ENCODE results near the gene KDM1B. TPM values are rescaled to one million over a fixed set of nuclear protein-coding genes. Genes with fewer than 3 reads are reported as not detected.

Gene KDM1B
- total and polyA plus RNA-seq, 2 donors: 9.4 to 14.1 TPM

DNA sequence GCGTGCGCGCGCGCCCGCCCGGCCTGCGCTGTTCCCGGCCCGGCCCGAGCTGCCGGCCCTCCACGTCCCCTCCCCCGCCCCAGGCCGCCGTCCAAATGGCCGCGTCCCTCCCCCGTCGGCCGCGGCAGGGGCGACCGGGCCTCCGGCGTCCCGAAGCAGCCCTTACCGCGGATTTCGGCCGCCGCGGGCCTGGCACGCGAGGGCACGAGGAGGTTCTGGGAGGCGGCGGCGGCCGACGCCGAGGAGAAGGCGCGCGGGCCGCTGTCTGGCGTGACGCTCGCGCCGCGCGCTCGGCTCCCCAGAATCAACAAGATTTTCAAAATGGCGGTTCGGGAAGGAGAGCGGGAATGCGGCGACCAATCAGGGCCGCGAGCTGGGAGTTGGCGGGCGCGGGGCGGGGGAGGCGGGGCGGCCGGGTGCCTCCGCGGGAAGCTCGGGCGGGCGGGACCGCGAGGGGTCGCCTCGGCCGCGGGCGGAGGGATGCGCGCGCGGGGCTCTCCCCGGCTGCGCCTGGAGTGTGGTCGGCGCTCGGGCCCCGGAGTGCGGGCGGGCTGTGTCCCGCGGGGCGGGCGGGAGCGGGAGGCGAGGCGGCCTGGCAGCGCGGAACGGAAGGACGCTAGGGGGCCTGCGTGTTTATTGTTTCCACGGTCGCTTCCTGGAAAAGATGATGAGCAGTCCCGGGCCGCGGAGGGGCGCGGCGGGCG is 109.1 kb downstream of the KDM1B start, which contains the start of gene DEK:
TSS of gene DEK (minus strand) at position 312 of the 704 bp plus-strand sequence. CDS start 543 bp downstream, outside the sequence.
- peak in 8 of 9 donors; percentile 44 to 86 (median 62) for DNase-seq (ENCODE audit: low read depth in 6 of 9, low spot score in 9 of 9)
- Histone ChIP-seq H3K27ac (ENCODE audit: low read depth in 1 of 2, low read length in 1 of 2) (peak within 1 kb of the TSS; percentile 90 to 98), H3K27me3 (ENCODE audit: control insufficient read depth in 2 of 2, insufficient read depth in 1 of 2, low read length in 1 of 2) (no peaks in the 10 kb centered on the region), H3K4me1 (ENCODE audit: control insufficient read depth in 2 of 2, insufficient read depth in 2 of 2, low read length in 2 of 2) (peaks cover 19 to 38% of the 10 kb centered on the region in 2 donors), H3K36me3 (ENCODE audit: control insufficient read depth in 2 of 2, insufficient read depth in 2 of 2, low read length in 1 of 2) (peaks cover 0 to 11% of the 10 kb centered on the region in 2 donors), H3K9me3 (ENCODE audit: control insufficient read depth in 2 of 2, insufficient read depth in 1 of 2, low read length in 1 of 2) (peaks cover 2 to 14% of the 10 kb centered on the region in 2 donors), H3K4me3 (ENCODE audit: low read length in 2 of 2) (peak within 1 kb of the TSS; percentile 90 to 97)
- WGBS: under 1% methylated on average over 113 of the region's 113 CpGs

DNA sequence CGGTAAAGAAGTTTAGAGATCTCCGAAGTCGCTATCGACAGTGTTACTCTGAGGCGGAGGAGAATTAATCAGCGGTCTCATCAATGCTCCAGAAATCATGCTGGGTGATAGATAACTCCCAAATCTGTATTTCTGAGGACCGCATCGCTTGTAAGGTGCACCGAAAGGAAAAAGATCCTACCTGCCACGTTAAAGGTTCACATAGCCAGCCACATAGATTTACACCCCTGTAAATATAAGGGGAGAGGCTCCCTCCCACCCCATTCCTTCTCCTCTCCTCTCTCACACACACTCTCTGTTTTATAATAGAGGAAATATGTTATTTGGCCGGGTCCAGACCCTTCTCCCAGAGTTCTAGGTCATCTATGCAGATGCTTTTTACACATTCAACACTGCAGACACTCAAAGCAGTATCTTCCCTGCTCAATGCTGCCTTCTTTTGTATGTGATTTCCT is 109.7 kb downstream of the KDM1B start:
- 3% methylated on average over 11 of the region's 11 CpGs for WGBS
- Histone ChIP-seq H3K9me3 (ENCODE audit: control insufficient read depth in 2 of 2, insufficient read depth in 1 of 2, low read length in 1 of 2) (peaks cover 2 to 14% of the 10 kb centered on the region in 2 donors), H3K4me3 (ENCODE audit: low read length in 2 of 2) (peak overlapping the region; percentile 67 to 97), H3K27me3 (ENCODE audit: control insufficient read depth in 2 of 2, insufficient read depth in 1 of 2, low read length in 1 of 2) (no peaks in the 10 kb centered on the region), H3K27ac (ENCODE audit: low read depth in 1 of 2, low read length in 1 of 2) (peak overlapping the region; percentile 84 to 98), H3K36me3 (ENCODE audit: control insufficient read depth in 2 of 2, insufficient read depth in 2 of 2, low read length in 1 of 2) (peaks cover 0 to 11% of the 10 kb centered on the region in 2 donors), H3K4me1 (ENCODE audit: control insufficient read depth in 2 of 2, insufficient read depth in 2 of 2, low read length in 2 of 2) (peaks cover 23 to 43% of the 10 kb centered on the region in 2 donors)
- DNase-seq (ENCODE audit: low read depth in 6 of 9, low spot score in 9 of 9): no peak

DNA sequence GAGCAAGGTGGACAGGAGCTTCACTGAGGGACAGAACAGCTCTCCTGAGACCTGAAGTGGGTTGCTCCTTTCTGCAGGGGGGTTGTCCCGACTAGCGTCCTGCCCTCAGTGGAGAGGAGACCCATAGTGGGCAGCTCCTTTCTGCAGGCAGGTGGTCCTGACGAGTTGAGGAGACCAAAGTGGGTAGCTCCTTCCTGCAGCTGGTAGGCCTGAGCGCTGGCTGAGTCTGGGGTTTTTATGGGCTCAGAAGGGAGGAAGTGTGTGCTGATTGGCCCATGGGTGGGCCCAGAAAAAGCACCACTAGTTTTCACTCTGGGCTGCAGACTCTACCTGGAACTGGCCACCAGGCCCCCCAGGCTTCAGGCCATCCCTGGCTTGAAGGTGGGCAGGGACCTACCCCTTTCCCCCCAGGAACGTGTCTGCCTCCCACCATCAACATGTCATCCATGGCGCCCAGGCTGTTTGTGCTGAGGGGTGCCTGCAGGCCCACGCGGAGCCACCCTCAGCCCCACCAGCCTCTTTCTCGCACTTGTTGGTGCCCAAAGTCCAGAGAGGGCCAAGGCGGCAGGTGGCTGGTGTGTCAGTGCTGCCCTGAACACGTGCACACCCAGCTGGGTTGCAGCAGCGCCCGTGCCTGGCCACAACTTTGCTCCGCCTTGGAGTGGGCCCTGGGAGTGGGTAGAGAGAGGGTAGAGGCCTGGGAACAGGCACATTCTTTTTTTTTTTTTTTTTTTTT is 110.7 kb downstream of the KDM1B start:
- Histone ChIP-seq H3K4me3 (ENCODE audit: low read length in 2 of 2) (no peak overlapping the region), H3K36me3 (ENCODE audit: control insufficient read depth in 2 of 2, insufficient read depth in 2 of 2, low read length in 1 of 2) (peaks cover 0 to 6% of the 10 kb centered on the region in 2 donors), H3K27me3 (ENCODE audit: control insufficient read depth in 2 of 2, insufficient read depth in 1 of 2, low read length in 1 of 2) (no peaks in the 10 kb centered on the region), H3K4me1 (ENCODE audit: control insufficient read depth in 2 of 2, insufficient read depth in 2 of 2, low read length in 2 of 2) (peaks cover 20 to 35% of the 10 kb centered on the region in 2 donors), H3K9me3 (ENCODE audit: control insufficient read depth in 2 of 2, insufficient read depth in 1 of 2, low read length in 1 of 2) (peaks cover 2 to 14% of the 10 kb centered on the region in 2 donors), H3K27ac (ENCODE audit: low read depth in 1 of 2, low read length in 1 of 2) (no peak overlapping the region)
- 95% methylated on average over 14 of the region's 14 CpGs for WGBS
- DNase-seq (ENCODE audit: low read depth in 6 of 9, low spot score in 9 of 9): no peak

DNA sequence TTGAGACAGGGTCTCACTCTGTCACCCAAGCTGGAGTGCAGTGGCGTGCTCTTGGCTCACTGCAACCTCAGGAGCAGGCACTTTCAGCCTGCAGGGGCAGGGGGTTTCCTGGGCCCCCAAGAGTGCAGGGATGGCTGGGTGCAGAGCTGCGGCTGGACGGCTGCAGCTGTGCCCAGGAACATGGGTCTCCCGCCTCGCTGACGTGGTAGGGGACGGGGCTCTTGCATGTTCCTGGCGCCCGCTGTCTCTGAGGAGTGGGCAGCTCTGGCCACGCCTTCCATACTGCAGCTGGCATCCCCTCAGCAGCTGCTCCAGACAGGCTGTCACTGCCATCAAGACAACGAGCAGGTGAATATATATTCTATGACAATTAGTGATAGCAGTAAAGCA is 111.3 kb downstream of the KDM1B start:
- no peak for DNase-seq (ENCODE audit: low read depth in 6 of 9, low spot score in 9 of 9)
- Histone ChIP-seq H3K4me3 (ENCODE audit: low read length in 2 of 2) (no peak overlapping the region), H3K27ac (ENCODE audit: low read depth in 1 of 2, low read length in 1 of 2) (no peak overlapping the region), H3K9me3 (ENCODE audit: control insufficient read depth in 2 of 2, insufficient read depth in 1 of 2, low read length in 1 of 2) (peaks cover 2 to 14% of the 10 kb centered on the region in 2 donors), H3K4me1 (ENCODE audit: control insufficient read depth in 2 of 2, insufficient read depth in 2 of 2, low read length in 2 of 2) (peaks cover 16 to 30% of the 10 kb centered on the region in 2 donors), H3K36me3 (ENCODE audit: control insufficient read depth in 2 of 2, insufficient read depth in 2 of 2, low read length in 1 of 2) (peaks cover 0 to 5% of the 10 kb centered on the region in 2 donors), H3K27me3 (ENCODE audit: control insufficient read depth in 2 of 2, insufficient read depth in 1 of 2, low read length in 1 of 2) (no peaks in the 10 kb centered on the region)
- WGBS: 88% methylated on average over 11 of the region's 11 CpGs

DNA sequence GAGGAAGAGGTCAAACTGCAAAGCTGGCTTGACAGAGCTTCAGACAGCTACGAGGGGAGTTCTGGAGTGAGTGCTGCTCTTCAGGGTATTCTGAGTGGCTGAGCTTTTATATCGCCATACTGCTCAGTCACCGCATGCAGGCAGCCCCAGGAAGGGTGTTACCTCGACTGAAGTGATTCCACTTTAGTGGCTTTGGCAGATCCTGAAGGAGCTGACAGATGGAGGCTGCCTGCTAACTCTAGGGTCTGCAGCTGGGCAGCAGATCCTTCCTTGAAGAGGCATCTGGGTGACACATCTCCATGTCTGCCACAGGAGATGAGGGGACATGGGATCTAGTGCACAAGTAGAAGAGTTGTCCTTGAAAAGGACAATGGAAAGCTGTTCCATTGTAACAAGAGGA is 112.8 kb downstream of the KDM1B start:
- peaks cover 2 to 14% of the 10 kb centered on the region in 2 donors for H3K9me3 ChIP-seq (ENCODE audit: control insufficient read depth in 2 of 2, insufficient read depth in 1 of 2, low read length in 1 of 2)
- no peaks in the 10 kb centered on the region for H3K27me3 ChIP-seq (ENCODE audit: control insufficient read depth in 2 of 2, insufficient read depth in 1 of 2, low read length in 1 of 2)
- no peak overlapping the region for H3K4me3 ChIP-seq (ENCODE audit: low read length in 2 of 2)
- no peak overlapping the region for H3K27ac ChIP-seq (ENCODE audit: low read depth in 1 of 2, low read length in 1 of 2)
- H3K4me1 ChIP-seq (ENCODE audit: control insufficient read depth in 2 of 2, insufficient read depth in 2 of 2, low read length in 2 of 2): peaks cover 14 to 19% of the 10 kb centered on the region in 2 donors
- H3K36me3 ChIP-seq (ENCODE audit: control insufficient read depth in 2 of 2, insufficient read depth in 2 of 2, low read length in 1 of 2): no peaks in the 10 kb centered on the region
- DNase-seq (ENCODE audit: low read depth in 6 of 9, low spot score in 9 of 9): no peak
- WGBS: 84% methylated on average over 4 of the region's 4 CpGs

DNA sequence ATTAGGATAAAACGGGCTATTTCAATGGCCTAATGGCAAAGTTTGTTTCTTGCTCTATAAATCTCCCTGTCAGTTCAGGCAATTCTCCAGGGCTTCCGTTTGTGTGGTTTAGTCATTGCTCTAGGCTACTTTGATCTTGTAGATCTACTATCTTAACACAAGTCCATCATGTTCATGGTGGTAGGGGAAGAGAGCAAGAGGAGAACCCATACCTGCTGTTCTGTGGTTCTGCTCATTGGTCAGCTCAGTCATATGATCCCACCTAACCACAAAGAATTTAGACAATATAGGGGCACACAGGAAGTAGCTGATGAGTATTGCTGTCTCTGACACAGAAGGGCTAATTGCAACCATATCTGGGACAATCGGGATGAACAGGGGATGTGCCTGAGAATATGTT is 114.0 kb downstream of the KDM1B start:
- H3K9me3 ChIP-seq (ENCODE audit: control insufficient read depth in 2 of 2, insufficient read depth in 1 of 2, low read length in 1 of 2): peaks cover 2 to 14% of the 10 kb centered on the region in 2 donors
- H3K27ac ChIP-seq (ENCODE audit: low read depth in 1 of 2, low read length in 1 of 2): no peak overlapping the region
- 14% methylated on average over 3 of the region's 3 CpGs for WGBS
- H3K4me1 ChIP-seq (ENCODE audit: control insufficient read depth in 2 of 2, insufficient read depth in 2 of 2, low read length in 2 of 2): peaks cover 14 to 19% of the 10 kb centered on the region in 2 donors
- peak in 2 of 9 donors; percentile 43 to 63 for DNase-seq (ENCODE audit: low read depth in 6 of 9, low spot score in 9 of 9)
- no peaks in the 10 kb centered on the region for H3K27me3 ChIP-seq (ENCODE audit: control insufficient read depth in 2 of 2, insufficient read depth in 1 of 2, low read length in 1 of 2)
- H3K36me3 ChIP-seq (ENCODE audit: control insufficient read depth in 2 of 2, insufficient read depth in 2 of 2, low read length in 1 of 2): no peaks in the 10 kb centered on the region
- no peak overlapping the region for H3K4me3 ChIP-seq (ENCODE audit: low read length in 2 of 2)

DNA sequence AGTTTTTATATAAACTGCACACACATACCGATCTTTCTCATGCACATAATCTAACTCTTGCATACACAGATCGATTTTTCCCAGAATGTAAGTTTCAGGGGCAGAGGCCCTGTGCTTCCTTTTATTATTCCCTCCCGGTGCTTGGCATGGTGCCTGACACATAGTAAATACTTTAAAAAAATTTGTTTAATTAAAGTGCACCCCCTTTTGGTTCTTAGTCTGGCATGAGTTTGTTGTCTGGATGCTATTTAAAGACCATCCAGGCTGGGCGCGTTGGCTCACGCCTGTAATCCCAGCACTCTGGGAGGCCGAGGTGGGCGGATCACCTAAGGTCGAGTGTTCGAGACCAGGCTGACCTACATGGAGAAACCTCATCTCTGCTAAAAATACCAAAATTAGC is 114.5 kb downstream of the KDM1B start:
- no peak overlapping the region for H3K27ac ChIP-seq (ENCODE audit: low read depth in 1 of 2, low read length in 1 of 2)
- peaks cover 14 to 19% of the 10 kb centered on the region in 2 donors for H3K4me1 ChIP-seq (ENCODE audit: control insufficient read depth in 2 of 2, insufficient read depth in 2 of 2, low read length in 2 of 2)
- H3K9me3 ChIP-seq (ENCODE audit: control insufficient read depth in 2 of 2, insufficient read depth in 1 of 2, low read length in 1 of 2): peaks cover 2 to 14% of the 10 kb centered on the region in 2 donors
- no peak for DNase-seq (ENCODE audit: low read depth in 6 of 9, low spot score in 9 of 9)
- H3K27me3 ChIP-seq (ENCODE audit: control insufficient read depth in 2 of 2, insufficient read depth in 1 of 2, low read length in 1 of 2): no peaks in the 10 kb centered on the region
- WGBS: 76% methylated on average over 10 of the region's 10 CpGs
- H3K4me3 ChIP-seq (ENCODE audit: low read length in 2 of 2): no peak overlapping the region
- H3K36me3 ChIP-seq (ENCODE audit: control insufficient read depth in 2 of 2, insufficient read depth in 2 of 2, low read length in 1 of 2): no peaks in the 10 kb centered on the region

DNA sequence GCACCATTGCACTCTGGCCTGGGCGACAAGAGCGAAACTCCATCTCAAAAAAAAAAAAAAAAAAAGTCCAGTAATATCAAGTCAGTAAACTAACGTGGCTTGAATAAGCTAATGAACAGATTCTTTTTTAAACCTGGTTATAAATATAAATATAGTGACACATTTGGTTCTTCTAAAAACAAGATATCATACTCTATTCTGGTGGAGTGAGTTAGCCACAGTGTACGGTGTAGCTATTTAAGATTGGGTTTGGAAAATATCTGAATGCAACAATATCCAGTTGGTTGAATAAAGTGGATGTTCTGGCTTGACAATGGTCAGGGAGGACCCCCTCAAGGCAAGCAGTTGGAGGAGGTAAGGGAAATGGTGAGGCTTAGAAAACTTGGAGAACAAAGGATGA is 115.0 kb downstream of the KDM1B start:
- WGBS: 98% methylated on average over 4 of the region's 4 CpGs
- H3K36me3 ChIP-seq (ENCODE audit: control insufficient read depth in 2 of 2, insufficient read depth in 2 of 2, low read length in 1 of 2): no peaks in the 10 kb centered on the region
- H3K4me1 ChIP-seq (ENCODE audit: control insufficient read depth in 2 of 2, insufficient read depth in 2 of 2, low read length in 2 of 2): peaks cover 12 to 15% of the 10 kb centered on the region in 2 donors
- peaks cover 2 to 14% of the 10 kb centered on the region in 2 donors for H3K9me3 ChIP-seq (ENCODE audit: control insufficient read depth in 2 of 2, insufficient read depth in 1 of 2, low read length in 1 of 2)
- DNase-seq (ENCODE audit: low read depth in 6 of 9, low spot score in 9 of 9): no peak
- H3K4me3 ChIP-seq (ENCODE audit: low read length in 2 of 2): no peak overlapping the region
- H3K27me3 ChIP-seq (ENCODE audit: control insufficient read depth in 2 of 2, insufficient read depth in 1 of 2, low read length in 1 of 2): peaks cover 0 to under 1% of the 10 kb centered on the region in 2 donors
- H3K27ac ChIP-seq (ENCODE audit: low read depth in 1 of 2, low read length in 1 of 2): no peak overlapping the region

Data from thymus (tissue), 11 donors.